ENCODE measurements around the gene MAD1L1. TPM values are rescaled to one million over a fixed set of nuclear protein-coding genes. Genes with fewer than 3 reads are reported as not detected.

Gene MAD1L1
- total and polyA plus RNA-seq, 3 donors from 2014 or later: 63.1 to 149 (median 94.6) TPM

- no peak for DNase-seq
- no peak overlapping the region for H3K27ac ChIP-seq
- H3K27me3 ChIP-seq: no peaks in the 10 kb centered on the region
- no peak overlapping the region for H3K4me3 ChIP-seq
- intact Hi-C loops (cut with DNase I; ENCODE audit: low total_unique reads): no loop called here
- no peaks in the 10 kb centered on the region for H3K36me3 ChIP-seq (ENCODE audit: low read depth, missing control alignments)
- H3K4me1 ChIP-seq: no peaks in the 10 kb centered on the region
- TF ChIP-seq CTCF (IDR thresholded peaks at IDR 0.05) (no peak), POLR2A (IDR thresholded peaks at IDR 0.05) (no peak)
- WGBS, 2 donors: 88 to 94% methylated on average over 6 to 7 of the region's 7 CpGs
- H3K9me3 ChIP-seq: no peaks in the 10 kb centered on the region
Observed at GRCh38 chr7:1975179-1975578, 257.6 kb downstream of the MAD1L1 start.

GRCh38 chr7:1974290-1975101 lies 258.2 kb downstream of the MAD1L1 start:
- Histone ChIP-seq H3K4me1 (peaks cover 3% of the 10 kb centered on the region), H3K27me3 (no peaks in the 10 kb centered on the region), H3K27ac (no peak overlapping the region), H3K4me3 (no peak overlapping the region), H3K9me3 (no peaks in the 10 kb centered on the region), H3K36me3 (ENCODE audit: low read depth, missing control alignments) (no peaks in the 10 kb centered on the region)
- 80 to 85% methylated on average over 19 of the region's 19 CpGs for WGBS, 2 donors
- intact Hi-C loops (cut with DNase I; ENCODE audit: low total_unique reads): no loop called here
- TF ChIP-seq CTCF (IDR thresholded peaks at IDR 0.05) (no peak), POLR2A (IDR thresholded peaks at IDR 0.05) (no peak)
- no peak for DNase-seq

GRCh38 chr7:1973321-1974251 lies 259.2 kb downstream of the MAD1L1 start:
- H3K36me3 ChIP-seq (ENCODE audit: low read depth, missing control alignments): no peaks in the 10 kb centered on the region
- no peaks in the 10 kb centered on the region for H3K9me3 ChIP-seq
- intact Hi-C loops (cut with DNase I; ENCODE audit: low total_unique reads): no loop called here
- DNase-seq: no peak
- no peak overlapping the region for H3K27ac ChIP-seq
- 96 to 100% methylated on average over 5 to 32 of the region's 33 CpGs for WGBS, 2 donors
- TF ChIP-seq POLR2A (IDR thresholded peaks at IDR 0.05) (no peak), CTCF (IDR thresholded peaks at IDR 0.05) (no peak)
- H3K27me3 ChIP-seq: no peaks in the 10 kb centered on the region
- no peak overlapping the region for H3K4me3 ChIP-seq
- peaks cover 3% of the 10 kb centered on the region for H3K4me1 ChIP-seq

- intact Hi-C loops (cut with DNase I; ENCODE audit: low total_unique reads): no loop called here
- no peaks in the 10 kb centered on the region for H3K27me3 ChIP-seq
- no peak for DNase-seq
- H3K36me3 ChIP-seq (ENCODE audit: low read depth, missing control alignments): no peaks in the 10 kb centered on the region
- H3K4me3 ChIP-seq: no peak overlapping the region
- H3K4me1 ChIP-seq: peaks cover 3% of the 10 kb centered on the region
- H3K27ac ChIP-seq: no peak overlapping the region
- WGBS, 2 donors: 81 to 85% methylated on average over 9 of the region's 9 CpGs
- H3K9me3 ChIP-seq: no peaks in the 10 kb centered on the region
- TF ChIP-seq POLR2A (IDR thresholded peaks at IDR 0.05): no peak
- no peak for TF ChIP-seq CTCF (IDR thresholded peaks at IDR 0.05)
Observed at GRCh38 chr7:1972744-1973143, 260.0 kb downstream of the MAD1L1 start.
